Measurements from ENCODE around the gene RTL9.

DNA sequence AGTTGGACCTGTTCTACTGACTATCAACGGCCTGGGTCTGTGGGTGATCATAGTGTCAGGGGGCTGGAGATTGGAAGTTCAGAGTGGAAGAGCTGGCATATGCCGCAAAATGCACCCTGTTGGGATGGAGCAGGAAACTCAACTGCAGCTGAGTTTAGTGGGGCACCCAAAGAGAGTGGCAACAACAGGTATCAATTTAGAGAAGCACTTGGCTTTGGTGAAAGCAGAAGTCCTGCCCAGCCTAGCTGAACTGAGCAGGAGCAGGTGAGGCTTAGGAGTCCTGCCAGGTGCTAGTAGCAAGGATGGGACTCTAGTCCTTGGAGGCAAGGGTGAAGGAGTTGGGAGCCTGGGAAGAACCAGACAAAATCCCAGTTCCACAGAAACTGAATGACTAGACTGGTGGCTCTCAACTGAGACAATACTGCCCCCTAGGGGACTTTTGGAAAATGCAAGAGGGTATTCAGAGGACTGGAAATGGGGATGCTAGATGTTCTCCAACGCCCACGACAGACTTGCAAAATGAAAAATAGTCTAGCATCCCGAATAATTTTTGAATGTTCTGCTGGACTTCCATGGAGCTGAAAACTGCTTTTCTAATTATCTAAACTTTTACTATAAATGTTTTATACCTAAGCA lies 49.4 kb downstream of the RTL9 start:
- TF ChIP-seq, protein P1, sequence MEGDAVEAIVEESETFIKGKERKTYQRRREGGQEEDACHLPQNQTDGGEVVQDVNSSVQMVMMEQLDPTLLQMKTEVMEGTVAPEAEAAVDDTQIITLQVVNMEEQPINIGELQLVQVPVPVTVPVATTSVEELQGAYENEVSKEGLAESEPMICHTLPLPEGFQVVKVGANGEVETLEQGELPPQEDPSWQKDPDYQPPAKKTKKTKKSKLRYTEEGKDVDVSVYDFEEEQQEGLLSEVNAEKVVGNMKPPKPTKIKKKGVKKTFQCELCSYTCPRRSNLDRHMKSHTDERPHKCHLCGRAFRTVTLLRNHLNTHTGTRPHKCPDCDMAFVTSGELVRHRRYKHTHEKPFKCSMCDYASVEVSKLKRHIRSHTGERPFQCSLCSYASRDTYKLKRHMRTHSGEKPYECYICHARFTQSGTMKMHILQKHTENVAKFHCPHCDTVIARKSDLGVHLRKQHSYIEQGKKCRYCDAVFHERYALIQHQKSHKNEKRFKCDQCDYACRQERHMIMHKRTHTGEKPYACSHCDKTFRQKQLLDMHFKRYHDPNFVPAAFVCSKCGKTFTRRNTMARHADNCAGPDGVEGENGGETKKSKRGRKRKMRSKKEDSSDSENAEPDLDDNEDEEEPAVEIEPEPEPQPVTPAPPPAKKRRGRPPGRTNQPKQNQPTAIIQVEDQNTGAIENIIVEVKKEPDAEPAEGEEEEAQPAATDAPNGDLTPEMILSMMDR (IDR thresholded peaks at IDR 0.05) = peak; percentile 79
- TF ChIP-seq FOXJ3 (CRISPR knock-in tag; IDR thresholded peaks at IDR 0.05) (no peak), FOSL2 (IDR thresholded peaks at IDR 0.05; ENCODE audit: borderline replicate concordance, low read depth) (no peak), NRF1 (IDR thresholded peaks at IDR 0.05; ENCODE audit: low read depth, low read length) (no peak), GATA2 (CRISPR knock-in tag; IDR thresholded peaks at IDR 0.05) (no peak)

All from SK-N-SH (cell line).